ENCODE results near the gene LTF.
"Not testable (repeated sequence)": the region's sequence is repeated elsewhere in the genome, so short reads cannot be mapped to it uniquely, and the experiment has no call there.

The LTF gene

GRCh38 chr3:46409739-46410489, 54.8 kb downstream of the LTF start:
- no peak for DNase-seq

GRCh38 chr3:46408853-46409252, 55.9 kb downstream of the LTF start:
- DNase-seq: no peak

GRCh38 chr3:46407970-46408369, 56.7 kb downstream of the LTF start:
- no peak for DNase-seq

GRCh38 chr3:46406788-46407611, 57.7 kb downstream of the LTF start, which contains the start of the genes CCR5AS and CCRL2:
Gene CCR5AS (minus strand): TSS chr3:46407066.
Gene CCRL2 (plus strand): TSS chr3:46407259. CDS start chr3:46408080, 821 bp downstream.
- no peak for DNase-seq

GRCh38 chr3:46406443-46406787, 58.3 kb downstream of the LTF start:
- no peak for DNase-seq

- no peak for DNase-seq
Measured at GRCh38 chr3:46405301-46406019, 59.2 kb downstream of the LTF start.

- DNase-seq: not testable (repeated sequence)
Measured at GRCh38 chr3:46402902-46403301, 61.8 kb downstream of the LTF start.

- no peak for DNase-seq
Measured at GRCh38 chr3:46401579-46401978, 63.1 kb downstream of the LTF start.

- DNase-seq: no peak
Measured at GRCh38 chr3:46400846-46401245, 63.9 kb downstream of the LTF start.

- no peak for DNase-seq
Measured at GRCh38 chr3:46400000-46400734, 64.5 kb downstream of the LTF start.

GRCh38 chr3:46399557-46399956, 65.1 kb downstream of the LTF start:
- DNase-seq: no peak

- no peak for DNase-seq
Measured at GRCh38 chr3:46399098-46399497, 65.6 kb downstream of the LTF start.

- DNase-seq: no peak
Measured at GRCh38 chr3:46398186-46398955, 66.3 kb downstream of the LTF start.

GRCh38 chr3:46397111-46397510, 67.6 kb downstream of the LTF start:
- DNase-seq: no peak

- DNase-seq: no peak
Measured at GRCh38 chr3:46395766-46396530, 68.8 kb downstream of the LTF start.

GRCh38 chr3:46395210-46395661, 69.5 kb downstream of the LTF start:
- DNase-seq: no peak

GRCh38 chr3:46393554-46394434, 70.9 kb downstream of the LTF start:
- no peak for DNase-seq

- no peak for DNase-seq
Measured at GRCh38 chr3:46393011-46393410, 71.7 kb downstream of the LTF start.

- DNase-seq: not testable (repeated sequence)
Measured at GRCh38 chr3:46391526-46391925, 73.2 kb downstream of the LTF start.

- no peak for DNase-seq
Measured at GRCh38 chr3:46389306-46389705, 75.4 kb downstream of the LTF start.

Data from DMS79 (cell line).